SJSA1 (cell line): ENCODE results near the gene CYB5RL. TPM values are rescaled to one million over a fixed set of nuclear protein-coding genes. Genes with fewer than 3 reads are reported as not detected.
"Not testable (repeated sequence)": the region's sequence is repeated elsewhere in the genome, so short reads cannot be mapped to it uniquely, and the experiment has no call there.

ENCODE experiments used
- DNase-seq, 2 experiments: peaks; one replicate each; pipeline ENCODE4 v3.0.0-alpha.2; 2015 to 2020; ENCODE audit warnings: low spot score in 2 of 2, low read depth in 1 of 2
- H3K27ac ChIP-seq: fragments of 250-450 bp; sonication (Bioruptor Pico); 2 replicates; pipeline ENCODE4 v1.5.1; 2020; ENCODE audit warnings: mild to moderate bottlenecking, moderate library complexity
- H3K27me3 ChIP-seq: fragments of 250-450 bp; sonication (Bioruptor Pico); replicated peaks from 2 replicates; pipeline ENCODE4 v1.5.1; 2020; ENCODE audit warnings: mild to moderate bottlenecking, moderate library complexity
- H3K36me3 ChIP-seq: fragments of 250-450 bp; sonication (Bioruptor Pico); 2 replicates; pipeline ENCODE4 v1.5.1; 2020; ENCODE audit warnings: mild to moderate bottlenecking
- H3K4me1 ChIP-seq: fragments of 250-450 bp; sonication (Bioruptor Pico); replicated peaks from 2 replicates; pipeline ENCODE4 v1.6.1; 2021; ENCODE audit warnings: mild to moderate bottlenecking
- H3K4me3 ChIP-seq: fragments of 250-450 bp; sonication (Bioruptor Pico); 2 replicates; pipeline ENCODE4 v1.5.1; 2020; ENCODE audit warnings: mild to moderate bottlenecking
- H3K9me3 ChIP-seq: fragments of 250-450 bp; sonication (Bioruptor Pico); replicated peaks from 2 replicates; pipeline ENCODE4 v1.5.1; 2020; ENCODE audit warnings: mild to moderate bottlenecking
- total RNA-seq: library from RNA; depleted of rRNA; stranded (reverse); fragments of >200 nt; shearing (Covaris generic); gene quantifications from 2 replicates; pipeline ENCODE4 v1.2.3, GENCODE V29; 2014

The CYB5RL gene
- total RNA-seq, 1 experiment from 2014 or later = 4.9 TPM

- no peak overlapping the region for H3K27ac ChIP-seq
- H3K9me3 ChIP-seq = no peaks in the 10 kb centered on the region
Measured at GRCh38 chr1:54234284-54234683, 34.5 kb upstream of the CYB5RL start.

GRCh38 chr1:54233196-54233595 lies 33.4 kb upstream of the CYB5RL start:
- H3K4me3 ChIP-seq, H3K9me3 ChIP-seq, DNase-seq, H3K27me3 ChIP-seq, H3K27ac ChIP-seq: not testable (repeated sequence)
- Histone ChIP-seq H3K36me3 (peaks cover 63% of the 10 kb centered on the region), H3K4me1 (peaks cover 17% of the 10 kb centered on the region)

More at GRCh38 chr1:54234284-54234683, 34.5 kb upstream of the CYB5RL start:
- H3K36me3 ChIP-seq = peaks cover 63% of the 10 kb centered on the region
- no peak for DNase-seq
- no peak overlapping the region for H3K4me3 ChIP-seq
- no peaks in the 10 kb centered on the region for H3K27me3 ChIP-seq
- peaks cover 11% of the 10 kb centered on the region for H3K4me1 ChIP-seq

DNA sequence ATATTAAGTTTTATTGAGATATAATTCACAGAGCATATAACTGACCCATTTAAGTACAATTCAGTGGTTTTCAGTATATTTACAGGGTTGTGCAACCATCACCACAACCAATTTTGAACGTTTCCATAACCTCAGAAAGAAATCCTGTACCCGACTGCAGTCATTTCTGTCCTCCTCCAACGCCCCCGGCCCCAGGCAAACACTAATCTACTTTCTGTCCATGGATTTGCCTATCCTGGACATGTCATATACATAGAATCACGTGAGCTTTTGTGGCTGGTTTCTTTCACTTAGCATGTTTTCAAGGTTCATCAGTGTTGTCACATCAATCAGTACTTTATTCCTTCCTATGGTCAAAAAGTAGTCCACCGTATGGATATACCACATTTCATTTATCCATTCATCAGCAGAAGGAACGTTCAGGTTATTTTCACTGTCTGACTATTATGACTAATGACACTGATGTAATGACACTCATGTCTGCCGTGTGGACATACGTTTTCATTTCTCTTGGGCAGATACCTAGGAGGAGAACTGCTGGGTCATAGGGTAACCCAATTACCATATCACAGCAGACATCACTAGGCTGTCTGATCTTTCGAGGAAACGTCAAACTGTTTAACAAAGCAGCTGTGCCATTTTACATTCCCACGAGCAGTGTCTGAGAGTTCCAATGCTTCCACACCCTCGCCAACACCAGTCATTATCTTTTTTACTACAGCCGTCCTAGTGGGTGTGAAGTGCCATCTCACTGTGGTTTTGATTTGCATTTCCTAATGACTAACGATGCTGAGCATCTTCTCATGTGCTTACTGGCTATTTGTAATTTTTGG lies 30.9 kb upstream of the CYB5RL start:
- Histone ChIP-seq H3K27ac (no peak overlapping the region), H3K9me3 (no peaks in the 10 kb centered on the region), H3K27me3 (no peaks in the 10 kb centered on the region), H3K36me3 (peaks cover 57% of the 10 kb centered on the region), H3K4me3 (no peak overlapping the region), H3K4me1 (peaks cover 30% of the 10 kb centered on the region)
- DNase-seq = no peak

DNA sequence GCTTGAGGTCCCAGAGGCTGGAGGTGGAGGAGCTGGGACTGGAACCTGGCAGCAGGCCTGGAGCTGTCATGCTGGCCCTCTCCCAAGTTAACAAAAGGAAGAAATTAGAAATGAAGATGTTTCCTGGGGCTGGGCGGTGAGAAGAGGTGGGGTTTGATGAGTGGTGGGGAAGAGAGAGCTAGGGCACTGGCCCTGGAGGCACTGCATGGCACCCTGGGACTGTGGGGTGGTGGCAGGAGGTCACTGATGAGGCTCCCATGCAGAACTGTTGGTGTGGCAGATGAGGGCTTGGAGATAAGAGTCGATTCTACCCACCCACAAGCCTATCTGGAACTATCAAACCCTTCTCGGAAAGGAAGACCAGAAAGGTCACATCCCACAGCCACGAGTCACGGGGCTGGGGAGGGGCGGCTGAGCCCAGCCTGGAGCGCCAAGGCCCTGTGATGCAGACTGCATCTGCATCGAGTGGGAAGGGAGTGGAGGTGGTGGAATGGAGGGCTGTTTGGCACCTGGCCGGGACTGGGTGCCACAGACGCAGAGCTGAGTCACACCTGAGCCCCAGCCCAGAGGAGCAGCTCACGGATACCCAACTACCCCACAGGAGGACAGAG lies 29.6 kb upstream of the CYB5RL start:
- Histone ChIP-seq H3K4me1 (peaks cover 30% of the 10 kb centered on the region), H3K9me3 (no peaks in the 10 kb centered on the region), H3K27ac (no peak overlapping the region), H3K4me3 (no peak overlapping the region), H3K36me3 (peaks cover 66% of the 10 kb centered on the region), H3K27me3 (no peaks in the 10 kb centered on the region)
- DNase-seq = peak in 1 of 2 experiments; percentile 43

- H3K9me3 ChIP-seq = no peaks in the 10 kb centered on the region
- no peaks in the 10 kb centered on the region for H3K27me3 ChIP-seq
- peaks cover 30% of the 10 kb centered on the region for H3K4me1 ChIP-seq
- H3K27ac ChIP-seq = 0 out of 2 replicates have a peak overlapping the region, but pooled peaks have one; percentile 17
- DNase-seq = no peak
- no peak overlapping the region for H3K4me3 ChIP-seq
- peaks cover 71% of the 10 kb centered on the region for H3K36me3 ChIP-seq
Measured at GRCh38 chr1:54228638-54229079, 28.8 kb upstream of the CYB5RL start.

DNA sequence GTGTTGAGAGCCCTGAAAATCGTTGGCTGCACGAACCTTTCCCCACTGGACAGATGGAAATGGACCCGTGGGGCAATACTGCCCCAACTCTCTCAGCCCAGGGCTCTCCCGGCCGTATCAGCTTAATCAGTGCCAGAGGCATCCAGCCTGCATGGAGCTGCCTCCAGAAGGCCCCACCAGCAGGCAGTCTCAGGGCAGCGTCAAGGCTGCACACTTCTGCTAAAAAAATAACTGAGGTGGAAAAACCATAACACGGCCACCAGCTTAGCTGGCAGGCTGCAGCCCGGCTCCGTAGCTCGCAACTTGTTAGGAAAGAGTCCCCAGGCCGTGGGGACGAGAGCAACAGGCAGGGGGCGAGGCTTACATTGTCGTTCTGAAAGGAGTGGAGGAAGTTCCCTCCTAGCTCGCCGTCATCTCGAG lies 28.1 kb upstream of the CYB5RL start:
- Histone ChIP-seq H3K27ac (no peak overlapping the region), H3K4me1 (peaks cover 30% of the 10 kb centered on the region), H3K9me3 (no peaks in the 10 kb centered on the region), H3K4me3 (no peak overlapping the region), H3K36me3 (peaks cover 79% of the 10 kb centered on the region), H3K27me3 (no peaks in the 10 kb centered on the region)
- no peak for DNase-seq

GRCh38 chr1:54227091-54227602 lies 27.3 kb upstream of the CYB5RL start:
- Histone ChIP-seq H3K27ac (no peak overlapping the region), H3K36me3 (peaks cover 82% of the 10 kb centered on the region), H3K27me3 (no peaks in the 10 kb centered on the region)

DNA sequence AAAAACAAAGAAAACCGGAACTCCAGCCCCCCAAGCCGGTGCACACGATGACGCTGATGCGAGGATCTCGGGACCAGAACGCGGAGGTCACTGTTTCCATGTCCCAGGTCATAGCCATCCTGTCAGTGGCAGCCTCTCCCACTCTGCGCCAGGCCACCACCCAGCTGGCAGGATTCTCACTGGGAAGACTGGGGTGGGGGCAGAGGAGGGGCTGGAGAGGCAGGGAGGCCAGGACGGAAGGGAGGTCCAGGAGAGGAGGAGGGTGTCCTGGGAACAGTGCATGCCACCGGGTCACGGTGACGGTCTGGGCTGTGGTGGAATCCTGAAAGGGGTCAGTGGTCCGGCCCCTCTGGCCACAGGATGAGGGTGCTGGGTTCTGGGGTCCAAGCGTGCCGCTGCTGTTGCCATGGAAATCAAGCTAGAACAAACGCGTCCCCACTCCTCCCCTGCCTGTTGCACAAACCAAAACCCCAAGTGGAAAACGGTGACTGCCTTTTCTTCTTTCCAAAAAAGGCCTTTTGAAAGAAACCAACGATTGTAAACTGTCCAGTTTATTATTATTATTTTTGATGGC lies 26.2 kb upstream of the CYB5RL start:
- H3K27me3 ChIP-seq = no peaks in the 10 kb centered on the region
- H3K9me3 ChIP-seq = no peaks in the 10 kb centered on the region
- no peak overlapping the region for H3K27ac ChIP-seq
- H3K36me3 ChIP-seq = peaks cover 82% of the 10 kb centered on the region
- no peak for DNase-seq
- no peak overlapping the region for H3K4me3 ChIP-seq
- H3K4me1 ChIP-seq = peaks cover 36% of the 10 kb centered on the region

More at GRCh38 chr1:54227091-54227602, 27.3 kb upstream of the CYB5RL start:
- Histone ChIP-seq H3K4me1 (peaks cover 33% of the 10 kb centered on the region), H3K4me3 (no peak overlapping the region), H3K9me3 (no peaks in the 10 kb centered on the region)
- peak; percentile 66 to 84 for DNase-seq

GRCh38 chr1:54225378-54225777 lies 25.5 kb upstream of the CYB5RL start:
- H3K27me3 ChIP-seq = no peaks in the 10 kb centered on the region
- DNase-seq = no peak
- peaks cover 82% of the 10 kb centered on the region for H3K36me3 ChIP-seq
- H3K9me3 ChIP-seq = no peaks in the 10 kb centered on the region
- H3K27ac ChIP-seq = no peak overlapping the region
- no peak overlapping the region for H3K4me3 ChIP-seq
- H3K4me1 ChIP-seq = peaks cover 36% of the 10 kb centered on the region

DNA sequence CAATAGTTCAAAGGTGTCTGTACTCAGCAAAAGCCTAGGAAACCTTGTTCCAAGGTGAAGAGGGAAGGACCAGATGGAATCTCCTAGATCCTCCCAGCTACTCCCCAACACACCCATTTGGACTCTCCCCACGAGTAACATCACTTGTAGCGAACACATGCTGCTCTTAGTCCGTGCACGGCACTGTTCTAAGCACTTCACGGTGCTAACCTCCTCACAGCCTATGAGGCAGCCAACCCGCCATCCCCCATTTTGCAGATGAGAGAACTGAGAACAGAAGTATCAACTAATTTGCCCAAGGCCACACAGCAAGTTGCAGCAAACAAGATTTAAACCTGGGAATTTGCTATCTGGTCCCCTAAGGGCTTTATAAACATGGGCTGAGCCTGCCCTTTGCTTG lies 24.4 kb upstream of the CYB5RL start:
- peaks cover 84% of the 10 kb centered on the region for H3K36me3 ChIP-seq
- H3K4me3 ChIP-seq = no peak overlapping the region
- no peak overlapping the region for H3K27ac ChIP-seq
- H3K4me1 ChIP-seq = peaks cover 29% of the 10 kb centered on the region
- no peak for DNase-seq
- no peaks in the 10 kb centered on the region for H3K27me3 ChIP-seq
- H3K9me3 ChIP-seq = no peaks in the 10 kb centered on the region

- Histone ChIP-seq H3K9me3 (no peaks in the 10 kb centered on the region), H3K4me1 (peaks cover 23% of the 10 kb centered on the region), H3K27me3 (no peaks in the 10 kb centered on the region), H3K27ac (no peak overlapping the region), H3K36me3 (peaks cover 84% of the 10 kb centered on the region), H3K4me3 (no peak overlapping the region)
- no peak for DNase-seq
Measured at GRCh38 chr1:54223441-54224202, 23.8 kb upstream of the CYB5RL start.

DNA sequence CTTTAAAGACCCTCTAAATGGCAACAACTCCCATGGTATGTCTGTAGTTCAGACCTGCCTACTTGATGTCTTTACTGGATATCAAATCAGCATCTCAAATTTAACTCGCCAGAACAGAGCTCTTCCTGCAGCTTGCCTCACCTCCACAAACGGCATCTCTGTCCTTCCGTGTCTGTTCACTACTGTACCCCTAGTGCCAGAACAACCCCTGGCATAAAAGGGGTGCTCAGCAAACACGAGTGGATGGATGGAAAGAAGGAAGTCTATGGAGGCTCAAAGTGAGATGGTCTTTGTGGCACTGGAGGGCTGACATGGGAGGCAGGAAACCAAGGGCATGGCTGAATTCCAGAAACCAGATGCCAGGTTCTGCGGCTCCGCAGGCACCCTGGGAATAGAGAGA lies 22.9 kb upstream of the CYB5RL start:
- DNase-seq = no peak
- H3K27me3 ChIP-seq = no peaks in the 10 kb centered on the region
- H3K36me3 ChIP-seq = peaks cover 84% of the 10 kb centered on the region
- no peak overlapping the region for H3K27ac ChIP-seq
- peaks cover 14% of the 10 kb centered on the region for H3K4me1 ChIP-seq
- H3K4me3 ChIP-seq = no peak overlapping the region
- no peaks in the 10 kb centered on the region for H3K9me3 ChIP-seq

DNA sequence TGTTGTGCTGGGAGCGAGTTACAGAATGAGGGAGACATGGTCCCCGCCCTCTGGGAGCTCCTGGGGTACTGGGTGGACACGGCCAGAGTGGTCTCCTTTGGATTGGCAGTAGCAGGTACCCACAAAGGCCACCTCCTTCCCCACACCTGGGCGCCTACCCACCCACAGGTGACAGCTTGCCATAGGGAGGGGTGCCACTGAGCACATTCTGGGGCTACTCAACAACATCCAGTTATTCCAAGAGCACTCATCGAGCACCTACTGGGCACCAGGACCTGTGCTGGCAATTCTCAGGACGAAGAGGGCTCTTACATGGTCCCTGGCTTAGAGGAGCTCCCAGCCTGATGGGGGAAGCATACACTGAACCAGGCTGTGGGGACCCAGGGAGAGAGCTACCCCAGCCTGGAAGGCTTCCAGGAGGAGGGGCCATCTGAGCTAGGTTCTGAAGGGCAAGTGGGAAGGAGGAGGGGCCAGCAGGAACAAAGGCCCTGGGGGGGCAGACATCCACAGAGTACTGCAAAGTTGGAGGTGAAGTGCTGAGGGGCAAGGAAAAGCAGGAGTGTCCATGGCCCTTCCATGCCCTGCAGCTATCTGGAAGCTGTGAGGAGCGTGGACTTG lies 22.1 kb upstream of the CYB5RL start:
- H3K4me3 ChIP-seq = no peak overlapping the region
- H3K9me3 ChIP-seq = no peaks in the 10 kb centered on the region
- no peak overlapping the region for H3K27ac ChIP-seq
- DNase-seq = no peak
- H3K27me3 ChIP-seq = no peaks in the 10 kb centered on the region
- peaks cover 7% of the 10 kb centered on the region for H3K4me1 ChIP-seq
- peaks cover 84% of the 10 kb centered on the region for H3K36me3 ChIP-seq
